ENCODE results near the gene CELA1. TPM values are rescaled to one million over a fixed set of nuclear protein-coding genes. Genes with fewer than 3 reads are reported as not detected.

CELA1 gene
- total and polyA plus RNA-seq, 2 of the 13 experiments (the other 11 are each of a cell fraction or from before 2014, with no cell fraction given), result not detected

DNA sequence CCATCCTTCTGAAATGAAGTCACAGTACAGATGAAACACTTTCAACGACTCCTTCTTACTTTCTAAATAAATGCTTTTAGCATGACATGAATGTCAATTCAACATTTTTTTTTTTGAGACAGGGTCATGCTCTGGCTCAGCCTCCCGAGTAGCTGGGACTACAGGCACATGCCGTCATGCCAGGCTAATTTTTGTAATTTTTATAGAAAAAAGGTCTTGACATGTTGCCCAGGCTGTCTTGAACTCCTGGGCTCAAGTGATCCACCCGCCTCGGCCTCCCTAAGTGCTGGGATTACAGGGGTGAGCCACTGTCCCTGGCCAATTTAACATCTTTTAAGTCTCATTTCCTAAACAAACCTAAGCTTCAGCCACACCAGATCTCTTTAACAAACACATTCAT, 28.4 kb upstream of the CELA1 start:
- Histone ChIP-seq H3K9me3 (ENCODE audit: low read length) (no peaks in the 10 kb centered on the region), H3K4me1 (ENCODE audit: insufficient read depth, low read length) (peaks cover 17% of the 10 kb centered on the region), H3K27ac (ENCODE audit: extremely low read length, insufficient read depth, low read length) (no peak overlapping the region), H3K4me3 (replicated peaks in 1 of 3; ENCODE audit: insufficient read depth in 1 of 3, low read depth in 2 of 3, low read length in 3 of 3) (no peak overlapping the region), H3K27me3 (ENCODE audit: control insufficient read depth in 1 of 2, insufficient read depth in 2 of 2, low read length in 2 of 2) (no peaks in the 10 kb centered on the region; a peak in 1 of 5 replicates), H3K79me2 (ENCODE audit: insufficient read depth, low read length) (no peaks in the 10 kb centered on the region), H3K36me3 (replicated peaks in 1 of 2; ENCODE audit: control insufficient read depth in 1 of 2, insufficient read depth in 2 of 2, low read length in 2 of 2) (no peaks in the 10 kb centered on the region), H3K9ac (ENCODE audit: insufficient read depth, low read depth, low read length) (no peak overlapping the region), H2AFZ (ENCODE audit: low read length) (no peak overlapping the region), H4K20me1 (ENCODE audit: insufficient read depth, low read length) (0 out of 2 replicates have a peak, but pooled peaks cover 2% of the 10 kb centered on the region), H3K4me2 (ENCODE audit: low read depth, low read length) (no peak overlapping the region)
- ATAC-seq (no peak), FAIRE-seq (no peak), DNase-seq (ENCODE audit: low spot score) (no peak)
- POLR2A ChIA-PET, result no interaction called here
- BruUV-seq (replicated peaks), result no TSS peak
- CTCF ChIA-PET (ENCODE audit: low intra/inter-chr PET ratio, low total read pairs), result no interaction called here
- TF ChIP-seq, protein P1, sequence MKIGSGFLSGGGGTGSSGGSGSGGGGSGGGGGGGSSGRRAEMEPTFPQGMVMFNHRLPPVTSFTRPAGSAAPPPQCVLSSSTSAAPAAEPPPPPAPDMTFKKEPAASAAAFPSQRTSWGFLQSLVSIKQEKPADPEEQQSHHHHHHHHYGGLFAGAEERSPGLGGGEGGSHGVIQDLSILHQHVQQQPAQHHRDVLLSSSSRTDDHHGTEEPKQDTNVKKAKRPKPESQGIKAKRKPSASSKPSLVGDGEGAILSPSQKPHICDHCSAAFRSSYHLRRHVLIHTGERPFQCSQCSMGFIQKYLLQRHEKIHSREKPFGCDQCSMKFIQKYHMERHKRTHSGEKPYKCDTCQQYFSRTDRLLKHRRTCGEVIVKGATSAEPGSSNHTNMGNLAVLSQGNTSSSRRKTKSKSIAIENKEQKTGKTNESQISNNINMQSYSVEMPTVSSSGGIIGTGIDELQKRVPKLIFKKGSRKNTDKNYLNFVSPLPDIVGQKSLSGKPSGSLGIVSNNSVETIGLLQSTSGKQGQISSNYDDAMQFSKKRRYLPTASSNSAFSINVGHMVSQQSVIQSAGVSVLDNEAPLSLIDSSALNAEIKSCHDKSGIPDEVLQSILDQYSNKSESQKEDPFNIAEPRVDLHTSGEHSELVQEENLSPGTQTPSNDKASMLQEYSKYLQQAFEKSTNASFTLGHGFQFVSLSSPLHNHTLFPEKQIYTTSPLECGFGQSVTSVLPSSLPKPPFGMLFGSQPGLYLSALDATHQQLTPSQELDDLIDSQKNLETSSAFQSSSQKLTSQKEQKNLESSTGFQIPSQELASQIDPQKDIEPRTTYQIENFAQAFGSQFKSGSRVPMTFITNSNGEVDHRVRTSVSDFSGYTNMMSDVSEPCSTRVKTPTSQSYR (CRISPR knock-in tag; IDR thresholded peaks at IDR 0.05; ENCODE audit: borderline replicate concordance), result no peak
- TF ChIP-seq KAT8 (CRISPR knock-in tag; IDR thresholded peaks at IDR 0.05), result no peak
- TF ChIP-seq KMT2B (CRISPR knock-in tag; IDR thresholded peaks at IDR 0.05), result no peak
- 65% methylated on average over 5 of the region's 5 CpGs for WGBS (ENCODE audit: low lambda C conversion rate)
- intact Hi-C loops (cut with micrococcal nuclease; ENCODE audit: unreplicated experiment) (no loop called here), in situ Hi-C loops (cut with HindIII; ENCODE audit: extremely low pct_ligation_motif_present, low pct_unique_long_range_greater_than_20kb) (no loop called here)

DNA sequence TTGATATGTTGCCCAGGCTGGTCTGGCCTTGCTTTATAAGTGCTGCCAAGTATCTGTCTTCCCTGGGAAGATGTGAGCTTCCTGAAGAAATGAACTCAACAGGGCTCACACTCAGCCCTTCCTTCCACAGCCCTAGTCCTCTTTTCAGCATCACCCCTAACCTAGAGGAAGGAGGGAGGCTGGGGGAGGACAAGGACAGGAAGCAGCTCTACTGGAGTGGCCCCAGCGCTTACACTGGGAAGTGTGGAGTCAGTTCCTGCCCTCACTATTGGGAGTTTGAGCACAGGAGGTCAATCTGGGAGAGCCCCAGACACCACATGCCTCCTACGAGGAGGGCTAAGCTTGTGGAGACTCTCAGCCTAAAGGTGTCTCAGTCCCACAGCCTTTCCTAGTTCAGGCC, 27.9 kb upstream of the CELA1 start:
- Histone ChIP-seq H3K9me3 (ENCODE audit: low read length) (no peaks in the 10 kb centered on the region), H3K79me2 (ENCODE audit: insufficient read depth, low read length) (no peaks in the 10 kb centered on the region), H3K4me1 (ENCODE audit: insufficient read depth, low read length) (peaks cover 17% of the 10 kb centered on the region), H2AFZ (ENCODE audit: low read length) (no peak overlapping the region), H3K4me3 (replicated peaks in 1 of 3; ENCODE audit: insufficient read depth in 1 of 3, low read depth in 2 of 3, low read length in 3 of 3) (no peak overlapping the region), H4K20me1 (ENCODE audit: insufficient read depth, low read length) (0 out of 2 replicates have a peak, but pooled peaks cover 2% of the 10 kb centered on the region), H3K27me3 (ENCODE audit: control insufficient read depth in 1 of 2, insufficient read depth in 2 of 2, low read length in 2 of 2) (no peaks in the 10 kb centered on the region; a peak in 1 of 5 replicates), H3K36me3 (replicated peaks in 1 of 2; ENCODE audit: control insufficient read depth in 1 of 2, insufficient read depth in 2 of 2, low read length in 2 of 2) (no peaks in the 10 kb centered on the region), H3K4me2 (ENCODE audit: low read depth, low read length) (no peak overlapping the region), H3K27ac (ENCODE audit: extremely low read length, insufficient read depth, low read length) (no peak overlapping the region), H3K9ac (ENCODE audit: insufficient read depth, low read depth, low read length) (no peak overlapping the region)
- DNase-seq (ENCODE audit: low spot score) (no peak), ATAC-seq (no peak), FAIRE-seq (no peak)
- in situ Hi-C loops (cut with HindIII; ENCODE audit: extremely low pct_ligation_motif_present, low pct_unique_long_range_greater_than_20kb), result no loop called here
- ChIA-PET CTCF (ENCODE audit: low intra/inter-chr PET ratio, low total read pairs) (no interaction called here), POLR2A (no interaction called here)
- intact Hi-C loops (cut with micrococcal nuclease; ENCODE audit: unreplicated experiment), result no loop called here
- WGBS (ENCODE audit: low lambda C conversion rate), result 50% methylated on average over 1 of the region's 2 CpGs
- BruUV-seq (replicated peaks), result no TSS peak
- TF ChIP-seq FOSL1 (CRISPR knock-in tag; IDR thresholded peaks at IDR 0.05; ENCODE audit: borderline replicate concordance), result no peak
- TF ChIP-seq, protein P2, sequence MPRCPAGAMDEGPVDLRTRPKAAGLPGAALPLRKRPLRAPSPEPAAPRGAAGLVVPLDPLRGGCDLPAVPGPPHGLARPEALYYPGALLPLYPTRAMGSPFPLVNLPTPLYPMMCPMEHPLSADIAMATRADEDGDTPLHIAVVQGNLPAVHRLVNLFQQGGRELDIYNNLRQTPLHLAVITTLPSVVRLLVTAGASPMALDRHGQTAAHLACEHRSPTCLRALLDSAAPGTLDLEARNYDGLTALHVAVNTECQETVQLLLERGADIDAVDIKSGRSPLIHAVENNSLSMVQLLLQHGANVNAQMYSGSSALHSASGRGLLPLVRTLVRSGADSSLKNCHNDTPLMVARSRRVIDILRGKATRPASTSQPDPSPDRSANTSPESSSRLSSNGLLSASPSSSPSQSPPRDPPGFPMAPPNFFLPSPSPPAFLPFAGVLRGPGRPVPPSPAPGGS (CRISPR knock-in tag; IDR thresholded peaks at IDR 0.05), result no peak
- TF ChIP-seq ZNF660 (CRISPR knock-in tag; IDR thresholded peaks at IDR 0.05; ENCODE audit: borderline replicate concordance, low read depth), result no peak
- TF ChIP-seq ZSCAN21 (CRISPR knock-in tag; IDR thresholded peaks at IDR 0.05; ENCODE audit: borderline replicate concordance), result no peak
- no peak for TF ChIP-seq TARDBP (CRISPR knock-in tag; IDR thresholded peaks at IDR 0.05)
- TF ChIP-seq, protein P3, sequence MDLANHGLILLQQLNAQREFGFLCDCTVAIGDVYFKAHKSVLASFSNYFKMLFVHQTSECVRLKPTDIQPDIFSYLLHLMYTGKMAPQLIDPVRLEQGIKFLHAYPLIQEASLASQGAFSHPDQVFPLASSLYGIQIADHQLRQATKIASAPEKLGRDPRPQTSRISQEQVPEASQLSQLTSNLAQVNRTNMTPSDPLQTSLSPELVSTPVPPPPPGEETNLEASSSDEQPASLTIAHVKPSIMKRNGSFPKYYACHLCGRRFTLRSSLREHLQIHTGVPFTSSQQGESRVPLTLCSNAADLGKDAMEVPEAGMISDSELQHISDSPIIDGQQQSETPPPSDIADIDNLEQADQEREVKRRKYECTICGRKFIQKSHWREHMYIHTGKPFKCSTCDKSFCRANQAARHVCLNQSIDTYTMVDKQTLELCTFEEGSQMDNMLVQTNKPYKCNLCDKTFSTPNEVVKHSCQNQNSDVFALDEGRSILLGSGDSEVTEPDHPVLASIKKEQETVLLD (CRISPR knock-in tag; IDR thresholded peaks at IDR 0.05; ENCODE audit: low read depth), result no peak
- TF ChIP-seq POLR2AphosphoS2 (IDR thresholded peaks at IDR 0.05; ENCODE audit: low read depth, low read length), result no peak
- no peak for TF ChIP-seq HOXD1 (CRISPR knock-in tag; IDR thresholded peaks at IDR 0.05)
- no peak for TF ChIP-seq SOX13 (IDR thresholded peaks at IDR 0.05)
- no peak for TF ChIP-seq SOX13 (CRISPR knock-in tag; conservative IDR thresholded peaks at IDR 0.05 in 1 of 2, IDR thresholded peaks at IDR 0.05 in 1 of 2)
- TF ChIP-seq ARNT (IDR thresholded peaks at IDR 0.05), result no peak

All from HepG2 (cell line).